HCT116 (cell line): ENCODE measurements around the gene ATXN7L3B. TPM values are rescaled to one million over a fixed set of nuclear protein-coding genes. Genes with fewer than 3 reads are reported as not detected.

Experiments used
- ATAC-seq: fragments of 200-7000 bp; cut with Tn5 transposase; 2 replicates; pipeline ENCODE4 v1.9.1; 2020; ENCODE audit warnings: mild to moderate bottlenecking, moderate library complexity
- BruUV-seq: library from RNA; stranded (reverse); fragments of 400-500 nt; replicated peaks from 2 replicates; lab custom pipeline; 2021; lab: Mats Ljungman, UMichigan
- CTCF ChIA-PET: fragments of 300-600 bp; sonication (Branson Sonifier 250); formaldehyde crosslinking; loops from one replicate; lab custom pipeline; 2021; ENCODE audit warnings: antibody characterized with exemption; lab: Charles Lee
- POLR2A ChIA-PET: fragments of 300-600, 350-600 bp; sonication (Branson Sonifier 250); formaldehyde crosslinking; loops from one replicate; lab custom pipeline; 2021; ENCODE audit warnings: antibody characterized with exemption; lab: Charles Lee
- RAD21 ChIA-PET, 2 experiments: fragments of 300-600 bp; sonication (Branson Sonifier 250); formaldehyde crosslinking; loops; one replicate each; lab custom pipeline; 2023; ENCODE audit warnings: low total read pairs in 2 of 2; ENCODE audit not compliant: uncharacterized antibody in 2 of 2, unreplicated experiment in 2 of 2, low non-redundant PET in 1 of 2; lab: Charles Lee
- DNase-seq: peaks from one replicate; pipeline ENCODE4 v3.0.0-alpha.2; 2010; ENCODE audit warnings: low read depth, low spot score
- H2AFZ ChIP-seq: fragments of 200-600 bp; shearing (Covaris generic), sonication (generic); 2 replicates; pipeline ENCODE4 v1.6.1; 2017; ENCODE audit warnings: low read depth, mixed run types, mixed read lengths, antibody characterized with exemption, low read length; ENCODE audit not compliant: poor library complexity, severe bottlenecking
- H3K27ac ChIP-seq: 2 replicates; pipeline ENCODE4 v1.5.1; 2012; ENCODE audit warnings: low read depth, low read length
- H3K27me3 ChIP-seq: fragments of 200-600 bp; sonication (generic); 2 replicates; pipeline ENCODE4 v1.6.1; 2016; ENCODE audit warnings: mixed run types, low read length, mixed read lengths; ENCODE audit not compliant: insufficient read depth
- H3K36me3 ChIP-seq, 2 experiments: fragments of 200-500 bp in 1 of 2; fragments of 200-600 bp in 1 of 2; sonication (Bioruptor generic) in 1 of 2; sonication (generic) in 1 of 2; 2 replicates each; pipeline versions ENCODE4 v1.5.1 to v1.6.1; 2014 to 2016; ENCODE audit warnings: low read length in 2 of 2, inconsistent platforms in 1 of 2, mixed read lengths in 1 of 2, mixed run types in 1 of 2; ENCODE audit not compliant: insufficient read depth in 2 of 2, control insufficient read depth in 1 of 2
- H3K4me1 ChIP-seq, 2 experiments: fragments of 200-600 bp in 1 of 2; sonication (generic) in 1 of 2; 2 replicates each; pipeline versions ENCODE4 v1.5.1 to v1.6.1; 2012 to 2017; ENCODE audit warnings: low read length in 2 of 2, inconsistent platforms in 1 of 2, mild to moderate bottlenecking in 1 of 2, mixed read lengths in 1 of 2, mixed run types in 1 of 2, moderate library complexity in 1 of 2; ENCODE audit not compliant: insufficient read depth in 2 of 2, control insufficient read depth in 1 of 2
- H3K4me2 ChIP-seq: fragments of 200-600 bp; sonication (generic); 2 replicates; pipeline ENCODE4 v1.6.1; 2017; ENCODE audit warnings: mixed run types, low read length, mixed read lengths
- H3K4me3 ChIP-seq, 2 experiments: fragments of 200-600 bp in 1 of 2; sonication (generic) in 1 of 2; replicated peaks in 1 of 2; 2 replicates each; pipeline ENCODE4 v1.5.1; 2011 to 2016; ENCODE audit warnings: low read length in 2 of 2, control low read depth in 1 of 2, low read depth in 1 of 2, mild to moderate bottlenecking in 1 of 2, mixed read lengths in 1 of 2, mixed run types in 1 of 2
- H3K79me2 ChIP-seq: fragments of 200-600 bp; sonication (generic); 2 replicates; pipeline ENCODE4 v1.6.1; 2017; ENCODE audit warnings: mild to moderate bottlenecking, mixed run types, low read length, moderate library complexity, mixed read lengths; ENCODE audit not compliant: insufficient read depth
- H3K9ac ChIP-seq: fragments of 200-600 bp; sonication (generic); 2 replicates; pipeline ENCODE4 v1.6.1; 2016; ENCODE audit warnings: low read length, mixed read lengths
- H3K9me2 ChIP-seq: fragments of 200-600 bp; sonication (generic), shearing (Covaris generic); 2 replicates; pipeline ENCODE4 v1.6.1; 2017; ENCODE audit warnings: mixed run types, mild to moderate bottlenecking, moderate library complexity; ENCODE audit not compliant: insufficient read depth
- H3K9me3 ChIP-seq, 2 experiments: fragments of 200-500 bp in 1 of 2; fragments of 200-600 bp in 1 of 2; sonication (Bioruptor generic) in 1 of 2; sonication (generic) in 1 of 2; 2 replicates each; pipeline ENCODE4 v1.6.1; 2014 to 2017; ENCODE audit warnings: low read length in 2 of 2, mixed read lengths in 2 of 2, inconsistent platforms in 1 of 2, low read depth in 1 of 2, mild to moderate bottlenecking in 1 of 2, mixed run types in 1 of 2, moderate library complexity in 1 of 2; ENCODE audit not compliant: control insufficient read depth in 1 of 2, insufficient read depth in 1 of 2
- H4K20me1 ChIP-seq: fragments of 200-600 bp; sonication (generic), shearing (Covaris generic); 2 replicates; pipeline ENCODE4 v1.6.1; 2017; ENCODE audit warnings: mixed run types, mild to moderate bottlenecking, moderate library complexity; ENCODE audit not compliant: insufficient read depth
- EGR1 ChIP-seq: IDR thresholded peaks from 2 replicates; pipeline ENCODE4 v1.6.1; 2012; ENCODE audit warnings: low read depth
- ELF1 ChIP-seq: IDR thresholded peaks from 2 replicates; pipeline ENCODE4 v1.6.1; 2012; ENCODE audit warnings: low read depth, borderline replicate concordance
- POLR2AphosphoS5 ChIP-seq: IDR thresholded peaks from 2 replicates; pipeline ENCODE4 v1.6.1; 2011; ENCODE audit warnings: mild to moderate bottlenecking, low read depth, low read length, moderate library complexity
- RAD21 ChIP-seq: IDR thresholded peaks from 2 replicates; pipeline ENCODE4 v1.6.1; 2012; ENCODE audit warnings: low read depth, mild to moderate bottlenecking
- SP1 ChIP-seq: IDR thresholded peaks from 2 replicates; pipeline ENCODE4 v1.6.1; 2012; ENCODE audit warnings: low read depth
- ZFX ChIP-seq: fragments of 450-650 bp; IDR thresholded peaks from 2 replicates; pipeline ENCODE4 v1.6.1; 2017
- intact Hi-C: fragments of 100-400 bp; cut with micrococcal nuclease; formaldehyde crosslinking; loops from 2 replicates; pipeline ENCODE4 v1.10.0; 2022
- total RNA-seq: library from RNA; stranded (reverse); gene quantifications from one replicate; pipeline ENCODE4 v1.2.1, GENCODE V29; 2021; ENCODE audit not compliant: unreplicated experiment
- TF ChIP-seq, protein P1 (sequence below): IDR thresholded peaks from 2 replicates; pipeline ENCODE4 v1.6.1; 2011; ENCODE audit warnings: mild to moderate bottlenecking, low read length, moderate library complexity; ENCODE audit not compliant: insufficient replicate concordance; ENCODE audit errors: extremely low read depth
- TF ChIP-seq, protein P2 (sequence below), 3 experiments: fragments of 200-600 bp in 1 of 3; sonication (generic) in 1 of 3; IDR thresholded peaks in 2 of 3; conservative IDR thresholded peaks in 1 of 3; 2 replicates each; pipeline ENCODE4 v1.5.1; 2012 to 2017; ENCODE audit warnings: low read depth in 2 of 3, low read length in 2 of 3, antibody characterized with exemption in 1 of 3, borderline replicate concordance in 1 of 3, control low read depth in 1 of 3, mild to moderate bottlenecking in 1 of 3, mixed read lengths in 1 of 3, mixed run types in 1 of 3, moderate library complexity in 1 of 3; ENCODE audit not compliant: insufficient read depth in 1 of 3

The ATXN7L3B gene
- total RNA-seq, 1 experiment from 2014 or later, result 28.1 TPM

DNA sequence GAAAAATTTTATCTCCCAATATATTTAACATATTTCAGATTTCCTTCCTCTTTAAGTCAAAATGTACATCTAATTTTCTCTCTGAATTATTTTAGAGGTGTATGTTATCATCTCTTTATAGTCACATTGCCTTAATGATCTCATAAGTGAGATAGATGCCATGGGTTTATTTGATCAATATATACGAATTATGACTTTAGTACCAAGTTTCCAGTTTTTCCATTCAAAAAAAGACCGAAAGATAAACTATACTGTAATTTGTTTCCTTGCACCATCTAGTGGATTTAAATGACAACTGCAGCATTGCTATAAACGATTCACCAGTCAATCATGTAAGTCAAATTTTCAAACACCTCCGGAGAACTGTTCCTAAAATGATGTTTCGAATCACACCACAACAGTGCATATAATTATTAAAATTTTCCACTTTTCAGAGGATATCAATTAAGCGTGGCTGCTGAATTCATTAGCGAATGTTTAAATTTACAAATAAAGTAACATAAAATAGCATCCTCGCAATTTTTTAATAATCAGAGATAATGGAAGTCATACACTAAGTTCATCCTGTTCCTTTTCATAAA lies 419 bp upstream of the ATXN7L3B start:
- TF ChIP-seq, protein P1, sequence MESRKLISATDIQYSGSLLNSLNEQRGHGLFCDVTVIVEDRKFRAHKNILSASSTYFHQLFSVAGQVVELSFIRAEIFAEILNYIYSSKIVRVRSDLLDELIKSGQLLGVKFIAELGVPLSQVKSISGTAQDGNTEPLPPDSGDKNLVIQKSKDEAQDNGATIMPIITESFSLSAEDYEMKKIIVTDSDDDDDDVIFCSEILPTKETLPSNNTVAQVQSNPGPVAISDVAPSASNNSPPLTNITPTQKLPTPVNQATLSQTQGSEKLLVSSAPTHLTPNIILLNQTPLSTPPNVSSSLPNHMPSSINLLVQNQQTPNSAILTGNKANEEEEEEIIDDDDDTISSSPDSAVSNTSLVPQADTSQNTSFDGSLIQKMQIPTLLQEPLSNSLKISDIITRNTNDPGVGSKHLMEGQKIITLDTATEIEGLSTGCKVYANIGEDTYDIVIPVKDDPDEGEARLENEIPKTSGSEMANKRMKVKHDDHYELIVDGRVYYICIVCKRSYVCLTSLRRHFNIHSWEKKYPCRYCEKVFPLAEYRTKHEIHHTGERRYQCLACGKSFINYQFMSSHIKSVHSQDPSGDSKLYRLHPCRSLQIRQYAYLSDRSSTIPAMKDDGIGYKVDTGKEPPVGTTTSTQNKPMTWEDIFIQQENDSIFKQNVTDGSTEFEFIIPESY, result no peak
- no peak for TF ChIP-seq POLR2AphosphoS5
- 0 out of 2 replicates have a peak, but pooled peaks have one; percentile 19 for TF ChIP-seq EGR1
- no peak for TF ChIP-seq ZFX
- peak; percentile 71 for TF ChIP-seq RAD21
- TF ChIP-seq SP1, result peak; percentile 14; the same call in 1 of the 2 replicates
- TF ChIP-seq, protein P2, sequence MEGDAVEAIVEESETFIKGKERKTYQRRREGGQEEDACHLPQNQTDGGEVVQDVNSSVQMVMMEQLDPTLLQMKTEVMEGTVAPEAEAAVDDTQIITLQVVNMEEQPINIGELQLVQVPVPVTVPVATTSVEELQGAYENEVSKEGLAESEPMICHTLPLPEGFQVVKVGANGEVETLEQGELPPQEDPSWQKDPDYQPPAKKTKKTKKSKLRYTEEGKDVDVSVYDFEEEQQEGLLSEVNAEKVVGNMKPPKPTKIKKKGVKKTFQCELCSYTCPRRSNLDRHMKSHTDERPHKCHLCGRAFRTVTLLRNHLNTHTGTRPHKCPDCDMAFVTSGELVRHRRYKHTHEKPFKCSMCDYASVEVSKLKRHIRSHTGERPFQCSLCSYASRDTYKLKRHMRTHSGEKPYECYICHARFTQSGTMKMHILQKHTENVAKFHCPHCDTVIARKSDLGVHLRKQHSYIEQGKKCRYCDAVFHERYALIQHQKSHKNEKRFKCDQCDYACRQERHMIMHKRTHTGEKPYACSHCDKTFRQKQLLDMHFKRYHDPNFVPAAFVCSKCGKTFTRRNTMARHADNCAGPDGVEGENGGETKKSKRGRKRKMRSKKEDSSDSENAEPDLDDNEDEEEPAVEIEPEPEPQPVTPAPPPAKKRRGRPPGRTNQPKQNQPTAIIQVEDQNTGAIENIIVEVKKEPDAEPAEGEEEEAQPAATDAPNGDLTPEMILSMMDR (IDR thresholded peaks at IDR 0.05 in 2 of 3, conservative IDR thresholded peaks at IDR 0.05 in 1 of 3; ENCODE audit: borderline replicate concordance in 1 of 3, insufficient read depth in 1 of 3, low read depth in 2 of 3, low read length in 2 of 3), result peak; percentile 48 to 75 (median 50); a peak in 5 of 6 replicates
- no peak for TF ChIP-seq ELF1
- peak overlapping the region; percentile 88 to 97 for H3K4me3 ChIP-seq
- H3K9me2 ChIP-seq, result no peaks in the 10 kb centered on the region
- ATAC-seq, result peak; percentile 59
- ChIA-PET RAD21 (no interaction called here), CTCF (interaction anchor here (1.1 kb wide), 1 partner anchor 121 kb away, joined by 3 read pairs; no protein-coding TSS in a partner anchor), POLR2A (no interaction called here)
- peak overlapping the region; percentile 81 for H3K27ac ChIP-seq
- peak overlapping the region; percentile 50 for H2AFZ ChIP-seq
- H4K20me1 ChIP-seq, result peaks cover 10% of the 10 kb centered on the region; the same call in 1 of the 2 replicates
- intact Hi-C loops, result loop anchor here (5.0 kb wide), 2 partner anchors 125 to 425 kb away; no protein-coding TSS in a partner anchor
- TSS peak; percentile 98 for BruUV-seq
- H3K79me2 ChIP-seq, result peaks cover 45% of the 10 kb centered on the region
- DNase-seq, result peak; percentile 50
- H3K9me3 ChIP-seq, result no peaks in the 10 kb centered on the region
- H3K4me1 ChIP-seq, result peaks cover 10 to 18% of the 10 kb centered on the region in 2 experiments; a peak in 3 of 4 replicates
- H3K36me3 ChIP-seq, result peaks cover 13 to 14% of the 10 kb centered on the region in 2 experiments
- peak overlapping the region; percentile 91 for H3K4me2 ChIP-seq
- H3K27me3 ChIP-seq, result no peaks in the 10 kb centered on the region
- H3K9ac ChIP-seq, result peak overlapping the region; percentile 99
